Endothelial cell of umbilical vein (primary cell): ENCODE results near the gene UFD1. TPM values are rescaled to one million over a fixed set of nuclear protein-coding genes. Genes with fewer than 3 reads are reported as not detected.

Experiments used
- BruUV-seq: library from RNA; stranded (reverse); fragments of 400-500 nt; replicated peaks from 2 replicates; lab custom pipeline; 2021; lab: Mats Ljungman, UMichigan
- CTCF ChIA-PET: fragments of 300-600, 350-600 bp; sonication (Branson Sonifier 250); formaldehyde crosslinking; loops from one replicate; lab custom pipeline; 2021; ENCODE audit warnings: antibody characterized with exemption, inconsistent platforms; lab: Charles Lee
- POLR2A ChIA-PET: fragments of 300-600, 350-600 bp; sonication (Branson Sonifier 250); formaldehyde crosslinking; loops from one replicate; lab custom pipeline; 2021; ENCODE audit warnings: antibody characterized with exemption, inconsistent platforms; lab: Charles Lee
- DNase-seq: peaks from one replicate; pipeline ENCODE4 v3.0.0-alpha.2; 2011; ENCODE audit warnings: low read depth, low spot score
- FAIRE-seq: peaks from 2 replicates; lab custom pipeline; 2011; peaks lifted over from hg19 to GRCh38; lab: Jason Lieb, UNC
- H2AFZ ChIP-seq: 2 replicates; pipeline ENCODE4 v1.6.0; 2012; ENCODE audit warnings: low read depth, low read length, control low read depth, inconsistent platforms
- H3K27ac ChIP-seq: 2 replicates; pipeline ENCODE4 v1.5.1; 2011; ENCODE audit warnings: low read depth, mild to moderate bottlenecking, control low read depth, low read length, moderate library complexity; ENCODE audit not compliant: insufficient read depth
- H3K27me3 ChIP-seq, 2 experiments: 2 replicates each; pipeline versions ENCODE4 v1.6.0 to v1.6.1; 2011; ENCODE audit warnings: low read length in 2 of 2, mixed read lengths in 1 of 2; ENCODE audit not compliant: control insufficient read depth in 2 of 2, insufficient read depth in 2 of 2
- H3K36me3 ChIP-seq, 2 experiments: 2 replicates in 1 of 2; 3 replicates in 1 of 2; pipeline ENCODE4 v1.5.1; 2011; ENCODE audit warnings: low read length in 2 of 2, mild to moderate bottlenecking in 1 of 2, moderate library complexity in 1 of 2; ENCODE audit not compliant: control insufficient read depth in 2 of 2, insufficient read depth in 2 of 2; ENCODE audit errors: extremely low read depth in 1 of 2
- H3K4me1 ChIP-seq: 3 replicates; pipeline ENCODE4 v1.5.1; 2011; ENCODE audit warnings: mild to moderate bottlenecking, low read length; ENCODE audit not compliant: control insufficient read depth, insufficient read depth; ENCODE audit errors: extremely low read depth
- H3K4me2 ChIP-seq: 2 replicates; pipeline ENCODE4 v1.6.1; 2011; ENCODE audit warnings: low read length, control low read depth, mixed read lengths; ENCODE audit not compliant: insufficient read depth
- H3K4me3 ChIP-seq, 3 experiments: fragments of 200-600 bp in 1 of 3; sonication (generic), shearing (Covaris generic) in 1 of 3; replicated peaks in 1 of 3; 2 replicates each; pipeline ENCODE4 v1.5.1; 2011 to 2016; ENCODE audit warnings: control low read depth in 3 of 3, low read length in 3 of 3, mild to moderate bottlenecking in 2 of 3, inconsistent platforms in 1 of 3, low read depth in 1 of 3, moderate library complexity in 1 of 3; ENCODE audit not compliant: insufficient read depth in 1 of 3
- H3K79me2 ChIP-seq: 2 replicates; pipeline ENCODE4 v1.6.0; 2012; ENCODE audit warnings: low read length, inconsistent platforms; ENCODE audit not compliant: control insufficient read depth, insufficient read depth
- H3K9ac ChIP-seq: replicated peaks from 2 replicates; pipeline ENCODE3; 2011; ENCODE audit warnings: low read length, control low read depth; ENCODE audit not compliant: insufficient read depth; ENCODE audit errors: extremely low read depth
- H3K9me1 ChIP-seq: replicated peaks from 3 replicates; pipeline ENCODE4 v1.6.0; 2011; ENCODE audit warnings: mild to moderate bottlenecking, low read length; ENCODE audit not compliant: control insufficient read depth, insufficient read depth; ENCODE audit errors: extremely low read depth
- H3K9me3 ChIP-seq: replicated peaks from 2 replicates; pipeline ENCODE4 v1.5.1; 2012; ENCODE audit warnings: low read length, inconsistent platforms; ENCODE audit not compliant: control insufficient read depth, insufficient read depth
- H4K20me1 ChIP-seq: replicated peaks from 2 replicates; pipeline ENCODE3; 2011; ENCODE audit warnings: mild to moderate bottlenecking, low read length; ENCODE audit not compliant: control insufficient read depth, insufficient read depth; ENCODE audit errors: extremely low read depth
- GATA2 ChIP-seq: IDR thresholded peaks from 2 replicates; pipeline ENCODE4 v1.7.0; 2011; ENCODE audit warnings: low read depth, mild to moderate bottlenecking, moderate library complexity, mixed read lengths, low read length; ENCODE audit not compliant: insufficient read length, insufficient read depth
- JUN ChIP-seq: IDR thresholded peaks from 2 replicates; pipeline ENCODE4 v1.6.1; 2011; ENCODE audit warnings: borderline replicate concordance, low read depth; ENCODE audit not compliant: insufficient read length, insufficient read depth
- dilution Hi-C: fragments of 300-500 bp; cut with MboI; formaldehyde crosslinking; loops from one replicate; pipeline ENCODE4 v1.15.0; 2019; ENCODE audit warnings: low sequenced_read_pairs; ENCODE audit not compliant: extremely low pct_ligation_motif_present
- intact Hi-C: fragments of 100-400 bp; cut with micrococcal nuclease; formaldehyde crosslinking; loops from one replicate; pipeline ENCODE4 v1.10.0; 2022
- polyA plus RNA-seq, 4 experiments: library from polyadenylated mRNA; depleted of rRNA in 3 of 4; stranded (reverse) in 3 of 4; unstranded in 1 of 4; fragments of >200 nt; gene quantifications; 2 replicates each; pipeline versions ENCODE4 v1.2.1 to v1.2.3, GENCODE V29; 2011 to 2012; ENCODE audit warnings: missing spikeins in 1 of 4
- total RNA-seq: library from RNA; stranded (reverse); gene quantifications from 2 replicates; pipeline ENCODE4 v1.2.3, GENCODE V29; 2021

Gene UFD1
- total and polyA plus RNA-seq, 2 donors (not counting 3 experiments of a cell fraction or from before 2014, with no cell fraction given) = 127 to 228 TPM

- ChIA-PET CTCF (no interaction called here), POLR2A (no interaction called here)
- DNase-seq (no peak), FAIRE-seq (no peak)
- TF ChIP-seq GATA2 (no peak), JUN (no peak)
- no TSS peak for BruUV-seq
- peak overlapping the region; percentile 72 for H3K27ac ChIP-seq
- H3K9ac ChIP-seq = peak overlapping the region; percentile 77
- no peak overlapping the region for H2AFZ ChIP-seq
- intact Hi-C loops (no loop called here), dilution Hi-C loops (no loop called here)
- no peaks in the 10 kb centered on the region for H3K27me3 ChIP-seq
- no peaks in the 10 kb centered on the region for H3K36me3 ChIP-seq
- H3K4me1 ChIP-seq = peaks cover 48% of the 10 kb centered on the region
- no peak overlapping the region for H3K4me3 ChIP-seq
- H3K79me2 ChIP-seq = peaks cover 32% of the 10 kb centered on the region
- peak overlapping the region; percentile 51 for H3K4me2 ChIP-seq
- H3K9me3 ChIP-seq = no peaks in the 10 kb centered on the region
- no peaks in the 10 kb centered on the region for H4K20me1 ChIP-seq
- no peaks in the 10 kb centered on the region for H3K9me1 ChIP-seq
Measured at GRCh38 chr22:19482297-19482696, 3.3 kb upstream of the UFD1 start.

GRCh38 chr22:19480789-19481188 lies 1.8 kb upstream of the UFD1 start:
- Histone ChIP-seq H3K27me3 (no peaks in the 10 kb centered on the region), H3K4me2 (peak overlapping the region; percentile 83), H3K4me3 (peak overlapping the region in 1 of 3 experiments; percentile 77), H2AFZ (no peak overlapping the region), H3K9me1 (no peaks in the 10 kb centered on the region), H3K9me3 (no peaks in the 10 kb centered on the region), H3K27ac (peak overlapping the region; percentile 100), H3K79me2 (peaks cover 43% of the 10 kb centered on the region), H3K4me1 (peaks cover 50% of the 10 kb centered on the region), H3K36me3 (no peaks in the 10 kb centered on the region), H3K9ac (peak overlapping the region; percentile 70), H4K20me1 (no peaks in the 10 kb centered on the region)
- ChIA-PET CTCF (interaction anchor here (4.7 kb wide), 1 partner anchor 149 kb away, joined by 67 read pairs; no protein-coding TSS in a partner anchor), POLR2A (interaction anchor here (1.6 kb wide), 1 partner anchor 44 kb away, joined by 5 read pairs; the partner anchor contains the start of gene CLDN5)
- DNase-seq (no peak), FAIRE-seq (no peak)
- dilution Hi-C loops = no loop called here
- intact Hi-C loops = no loop called here
- TSS peak; percentile 34 for BruUV-seq
- TF ChIP-seq GATA2 (no peak), JUN (no peak)
